GM21723 (cell line): ENCODE results near the gene CTTNBP2NL.

Experiments
- ATAC-seq: cut with Tn5 transposase; IDR thresholded peaks from one replicate; pipeline ENCODE4 v1.9.1; 2021; ENCODE audit warnings: mild to moderate bottlenecking, moderate library complexity; ENCODE audit not compliant: unreplicated experiment

Gene CTTNBP2NL, protein sequence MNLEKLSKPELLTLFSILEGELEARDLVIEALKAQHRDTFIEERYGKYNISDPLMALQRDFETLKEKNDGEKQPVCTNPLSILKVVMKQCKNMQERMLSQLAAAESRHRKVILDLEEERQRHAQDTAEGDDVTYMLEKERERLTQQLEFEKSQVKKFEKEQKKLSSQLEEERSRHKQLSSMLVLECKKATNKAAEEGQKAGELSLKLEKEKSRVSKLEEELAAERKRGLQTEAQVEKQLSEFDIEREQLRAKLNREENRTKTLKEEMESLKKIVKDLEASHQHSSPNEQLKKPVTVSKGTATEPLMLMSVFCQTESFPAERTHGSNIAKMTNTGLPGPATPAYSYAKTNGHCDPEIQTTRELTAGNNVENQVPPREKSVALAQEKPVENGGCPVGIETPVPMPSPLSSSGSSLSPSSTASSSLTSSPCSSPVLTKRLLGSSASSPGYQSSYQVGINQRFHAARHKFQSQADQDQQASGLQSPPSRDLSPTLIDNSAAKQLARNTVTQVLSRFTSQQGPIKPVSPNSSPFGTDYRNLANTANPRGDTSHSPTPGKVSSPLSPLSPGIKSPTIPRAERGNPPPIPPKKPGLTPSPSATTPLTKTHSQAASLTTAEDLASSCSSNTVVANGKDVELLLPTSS

DNA sequence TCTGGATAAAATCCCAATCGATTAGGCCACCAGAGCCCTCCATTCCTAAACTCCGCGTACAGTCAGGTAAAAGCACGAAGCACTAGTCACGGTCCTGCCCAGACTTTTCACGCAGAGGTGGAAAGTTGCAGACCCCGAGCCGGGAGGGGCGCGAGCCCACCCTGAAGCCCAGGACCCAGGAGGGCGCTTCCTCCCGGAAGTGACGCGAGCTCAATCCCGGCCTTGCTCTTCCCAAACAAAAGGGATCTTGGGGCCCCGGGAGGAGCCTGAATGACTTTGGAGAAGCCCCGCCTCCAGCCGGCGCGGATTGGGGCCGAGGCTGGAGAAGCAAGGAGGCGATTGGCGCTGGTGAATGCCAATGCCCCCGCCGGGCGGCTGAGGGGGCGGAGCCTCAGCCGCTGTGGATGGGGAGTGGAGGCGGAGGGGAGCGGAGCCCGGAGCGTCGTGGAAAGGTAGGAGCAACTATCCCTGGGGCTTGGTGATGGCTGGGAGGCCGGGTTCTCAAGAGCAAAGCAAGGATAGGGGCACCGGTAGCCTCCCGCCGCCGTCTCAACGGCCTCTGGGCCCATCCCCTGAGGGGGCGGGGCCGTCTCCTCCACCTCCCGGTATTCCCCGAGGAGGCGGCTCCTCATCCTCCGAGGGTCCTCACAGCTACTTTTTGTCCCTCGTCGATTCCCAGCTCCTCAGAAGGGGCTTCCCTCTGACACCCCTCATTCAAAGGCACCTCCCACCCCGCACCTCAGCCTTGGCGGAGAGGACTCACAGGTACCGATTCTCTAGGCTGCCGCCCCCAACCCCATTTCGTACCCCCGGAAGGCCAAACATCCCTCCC, at the start of gene CTTNBP2NL:
Gene CTTNBP2NL (plus strand): TSS at position 394 of the 832 bp plus-strand sequence. CDS start 19,952 bp downstream, outside the sequence.
- ATAC-seq: peak; percentile 79

DNA sequence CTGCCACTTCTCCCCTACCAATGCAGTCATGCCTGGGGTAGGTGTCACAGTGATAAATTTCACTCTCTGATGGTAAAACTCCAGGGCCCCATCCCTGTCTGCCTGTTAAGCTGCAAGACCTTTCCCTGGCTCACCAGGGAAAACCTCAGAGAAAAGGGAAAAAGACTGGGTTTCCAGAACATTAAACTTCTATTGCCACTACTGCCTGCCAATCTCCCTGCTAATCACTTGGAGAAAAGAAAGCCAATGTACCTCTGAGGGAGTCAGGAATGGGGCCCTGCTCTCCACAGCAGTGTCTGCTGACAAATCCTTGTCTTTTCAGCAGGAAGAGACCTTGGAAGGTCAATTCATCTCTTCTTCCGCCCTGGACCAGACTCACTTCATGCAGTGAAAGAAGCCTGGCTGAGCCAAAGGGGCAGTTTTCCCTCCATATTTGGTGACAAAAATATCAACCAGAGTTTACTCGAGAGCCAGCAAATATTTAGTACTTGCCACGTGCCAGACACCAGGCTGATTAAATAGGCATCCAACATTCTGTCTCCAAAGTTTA, 49.1 kb upstream of the CTTNBP2NL start:
- no peak for ATAC-seq

- no peak for ATAC-seq
Measured at GRCh38 chr1:112356765-112357164, 39.2 kb upstream of the CTTNBP2NL start.

- ATAC-seq: no peak
Measured at GRCh38 chr1:112357467-112357866, 38.5 kb upstream of the CTTNBP2NL start.

- no peak for ATAC-seq
Measured at GRCh38 chr1:112358061-112358770, 37.8 kb upstream of the CTTNBP2NL start.

- ATAC-seq: no peak
Measured at GRCh38 chr1:112358798-112359408, 37.1 kb upstream of the CTTNBP2NL start.

- no peak for ATAC-seq
Measured at GRCh38 chr1:112359961-112360767, 35.9 kb upstream of the CTTNBP2NL start.

- no peak for ATAC-seq
Measured at GRCh38 chr1:112363636-112364035, 32.4 kb upstream of the CTTNBP2NL start.

DNA sequence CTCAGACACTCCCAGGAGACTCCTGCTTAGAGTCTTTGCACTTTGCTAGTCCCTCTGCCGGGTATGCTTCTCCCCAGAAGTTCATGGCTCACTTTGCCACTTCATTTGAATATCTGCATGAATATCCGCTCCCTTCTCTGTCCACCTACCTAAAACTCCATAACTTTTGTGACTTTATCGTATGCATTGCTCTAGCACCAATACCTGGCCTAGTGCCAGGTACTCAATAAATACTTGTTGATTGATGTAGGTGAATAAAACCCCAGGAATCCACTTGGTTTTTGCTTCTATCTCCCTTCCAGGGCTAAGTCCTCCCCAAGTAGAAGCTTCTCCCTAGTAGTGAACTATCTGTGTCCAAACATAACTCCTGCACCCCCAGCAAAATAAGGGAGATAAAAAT, 27.8 kb upstream of the CTTNBP2NL start:
- no peak for ATAC-seq

GRCh38 chr1:112369392-112370285, 26.4 kb upstream of the CTTNBP2NL start:
- ATAC-seq: peak; percentile 97

DNA sequence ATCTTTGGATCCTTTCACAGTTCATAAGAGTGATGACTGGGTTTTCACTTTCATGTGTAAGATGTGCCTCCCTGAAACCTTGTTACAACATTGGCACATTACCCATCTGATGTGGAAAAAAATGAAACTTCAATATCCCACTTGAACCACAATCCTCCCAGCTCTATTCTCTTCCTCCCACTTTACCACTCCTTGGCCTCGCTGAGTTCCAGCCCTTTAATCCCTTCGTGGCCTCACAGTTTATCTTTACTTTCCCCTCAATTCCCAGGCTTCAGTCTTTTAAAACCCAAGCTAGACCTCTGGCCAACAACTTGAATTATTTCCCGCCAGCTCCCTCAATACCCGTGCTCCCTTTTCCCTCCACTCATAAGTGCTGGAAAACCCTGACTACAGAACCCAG, 25.0 kb upstream of the CTTNBP2NL start:
- no peak for ATAC-seq

DNA sequence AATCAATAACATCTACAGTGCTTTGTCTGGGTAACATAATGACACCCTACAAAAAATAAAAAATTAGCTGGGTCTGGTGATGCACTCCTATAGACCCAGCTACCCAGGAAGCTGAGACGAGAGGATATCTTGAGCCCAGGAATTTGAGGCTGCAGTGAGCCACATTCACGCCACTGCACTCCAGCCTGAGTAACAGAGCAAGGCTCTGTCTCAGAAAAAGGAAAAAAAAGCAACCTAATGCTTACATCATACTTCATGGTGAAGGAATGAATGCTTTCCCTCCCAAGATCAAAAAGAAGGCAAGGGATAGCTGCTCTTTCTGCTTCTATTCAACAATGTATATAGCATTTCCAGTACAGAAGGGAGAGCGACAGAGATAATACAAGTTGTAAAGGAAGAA, 24.2 kb upstream of the CTTNBP2NL start:
- no peak for ATAC-seq

- ATAC-seq: no peak
Measured at GRCh38 chr1:112373806-112374205, 22.2 kb upstream of the CTTNBP2NL start.

DNA sequence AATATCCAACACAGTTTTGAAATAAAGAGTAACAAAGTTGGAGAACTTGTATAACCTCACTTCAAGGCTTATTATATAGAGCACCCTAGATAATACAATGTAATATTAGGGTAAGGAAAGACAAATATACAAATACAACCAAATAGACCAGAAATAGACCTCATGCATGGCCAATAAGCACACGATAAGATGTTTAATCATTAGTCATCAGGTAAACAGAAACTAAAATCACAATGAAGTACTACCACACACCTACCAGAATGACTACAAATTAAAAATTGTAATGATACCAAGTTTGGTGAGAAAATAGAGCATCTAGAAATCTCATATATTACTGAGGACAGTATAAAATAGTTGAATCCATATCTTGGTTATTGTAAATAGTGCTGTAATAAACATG, 20.3 kb upstream of the CTTNBP2NL start:
- no peak for ATAC-seq

GRCh38 chr1:112380356-112380755, 15.7 kb upstream of the CTTNBP2NL start:
- no peak for ATAC-seq

- no peak for ATAC-seq
Measured at GRCh38 chr1:112381324-112382076, 14.5 kb upstream of the CTTNBP2NL start.

- no peak for ATAC-seq
Measured at GRCh38 chr1:112383759-112384370, 12.1 kb upstream of the CTTNBP2NL start.
